Vagina (tissue), 2 donors: Measurements from ENCODE around the gene STAB2.

Source experiments
- POLR2AphosphoS5 ChIP-seq, 2 donors: sonication (generic); formaldehyde crosslinking; IDR thresholded peaks; one replicate each; pipeline ENCODE4 v1.9.0; 2017; ENCODE audit warnings: antibody characterized with exemption in 2 of 2, mild to moderate bottlenecking in 2 of 2, low read depth in 1 of 2; ENCODE audit not compliant: insufficient read depth in 1 of 2
- TF ChIP-seq, protein P1 (sequence below), 3 experiments: fragments of 450-650 bp in 2 of 3; fragments of 200-600 bp in 1 of 3; sonication (generic) in 1 of 3; IDR thresholded peaks; one replicate each; pipeline ENCODE4 v1.5.1; 2017 to 2019; ENCODE audit warnings: antibody characterized with exemption in 3 of 3, mild to moderate bottlenecking in 2 of 3, moderate library complexity in 2 of 3

DNA sequence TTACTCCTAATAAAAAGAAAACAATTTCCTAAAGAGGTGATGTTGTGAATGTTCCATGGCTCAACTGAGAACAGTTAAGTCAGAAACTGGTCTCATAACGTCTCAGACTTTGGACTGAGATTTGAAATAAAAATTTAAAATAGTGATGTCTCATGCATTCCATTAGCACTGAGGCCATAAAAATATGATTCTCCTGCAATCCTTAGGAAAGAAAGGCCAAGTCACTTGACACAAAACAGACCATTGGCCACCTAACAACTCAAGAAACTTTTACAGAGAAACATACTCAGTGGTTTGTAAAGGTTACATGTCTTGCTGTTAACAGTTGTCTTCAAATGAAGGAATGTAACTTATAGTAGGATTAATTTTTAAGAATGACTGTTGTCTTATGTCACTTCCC is 58.1 kb downstream of the STAB2 start:
- TF ChIP-seq, protein P1, sequence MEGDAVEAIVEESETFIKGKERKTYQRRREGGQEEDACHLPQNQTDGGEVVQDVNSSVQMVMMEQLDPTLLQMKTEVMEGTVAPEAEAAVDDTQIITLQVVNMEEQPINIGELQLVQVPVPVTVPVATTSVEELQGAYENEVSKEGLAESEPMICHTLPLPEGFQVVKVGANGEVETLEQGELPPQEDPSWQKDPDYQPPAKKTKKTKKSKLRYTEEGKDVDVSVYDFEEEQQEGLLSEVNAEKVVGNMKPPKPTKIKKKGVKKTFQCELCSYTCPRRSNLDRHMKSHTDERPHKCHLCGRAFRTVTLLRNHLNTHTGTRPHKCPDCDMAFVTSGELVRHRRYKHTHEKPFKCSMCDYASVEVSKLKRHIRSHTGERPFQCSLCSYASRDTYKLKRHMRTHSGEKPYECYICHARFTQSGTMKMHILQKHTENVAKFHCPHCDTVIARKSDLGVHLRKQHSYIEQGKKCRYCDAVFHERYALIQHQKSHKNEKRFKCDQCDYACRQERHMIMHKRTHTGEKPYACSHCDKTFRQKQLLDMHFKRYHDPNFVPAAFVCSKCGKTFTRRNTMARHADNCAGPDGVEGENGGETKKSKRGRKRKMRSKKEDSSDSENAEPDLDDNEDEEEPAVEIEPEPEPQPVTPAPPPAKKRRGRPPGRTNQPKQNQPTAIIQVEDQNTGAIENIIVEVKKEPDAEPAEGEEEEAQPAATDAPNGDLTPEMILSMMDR (IDR thresholded peaks at IDR 0.05), result no peak
- no peak for TF ChIP-seq POLR2AphosphoS5 (IDR thresholded peaks at IDR 0.05; ENCODE audit: insufficient read depth in 1 of 2, low read depth in 1 of 2)
